ENCODE measurements around the gene MTSS2.

The MTSS2 gene

GRCh38 chr16:70657956-70658355, 27.9 kb downstream of the MTSS2 start:
- DNase-seq (ENCODE audit: low read depth), result no peak
- no peak overlapping the region for H3K4me3 ChIP-seq (ENCODE audit: low read depth, low read length)
- no peak for TF ChIP-seq MYC (IDR thresholded peaks at IDR 0.05; ENCODE audit: low read depth, low read length)
- TF ChIP-seq POLR2A (IDR thresholded peaks at IDR 0.05; ENCODE audit: extremely low read depth, insufficient read length), result no peak
- TF ChIP-seq, protein P1, sequence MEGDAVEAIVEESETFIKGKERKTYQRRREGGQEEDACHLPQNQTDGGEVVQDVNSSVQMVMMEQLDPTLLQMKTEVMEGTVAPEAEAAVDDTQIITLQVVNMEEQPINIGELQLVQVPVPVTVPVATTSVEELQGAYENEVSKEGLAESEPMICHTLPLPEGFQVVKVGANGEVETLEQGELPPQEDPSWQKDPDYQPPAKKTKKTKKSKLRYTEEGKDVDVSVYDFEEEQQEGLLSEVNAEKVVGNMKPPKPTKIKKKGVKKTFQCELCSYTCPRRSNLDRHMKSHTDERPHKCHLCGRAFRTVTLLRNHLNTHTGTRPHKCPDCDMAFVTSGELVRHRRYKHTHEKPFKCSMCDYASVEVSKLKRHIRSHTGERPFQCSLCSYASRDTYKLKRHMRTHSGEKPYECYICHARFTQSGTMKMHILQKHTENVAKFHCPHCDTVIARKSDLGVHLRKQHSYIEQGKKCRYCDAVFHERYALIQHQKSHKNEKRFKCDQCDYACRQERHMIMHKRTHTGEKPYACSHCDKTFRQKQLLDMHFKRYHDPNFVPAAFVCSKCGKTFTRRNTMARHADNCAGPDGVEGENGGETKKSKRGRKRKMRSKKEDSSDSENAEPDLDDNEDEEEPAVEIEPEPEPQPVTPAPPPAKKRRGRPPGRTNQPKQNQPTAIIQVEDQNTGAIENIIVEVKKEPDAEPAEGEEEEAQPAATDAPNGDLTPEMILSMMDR (IDR thresholded peaks at IDR 0.05; ENCODE audit: low read depth, low read length), result no peak
- TF ChIP-seq MAX (IDR thresholded peaks at IDR 0.05; ENCODE audit: low read depth, low read length), result no peak

- DNase-seq (ENCODE audit: low read depth), result no peak
- no peak overlapping the region for H3K4me3 ChIP-seq (ENCODE audit: low read depth, low read length)
- TF ChIP-seq MYC (IDR thresholded peaks at IDR 0.05; ENCODE audit: low read depth, low read length) (no peak), MAX (IDR thresholded peaks at IDR 0.05; ENCODE audit: low read depth, low read length) (no peak), POLR2A (IDR thresholded peaks at IDR 0.05; ENCODE audit: extremely low read depth, insufficient read length) (no peak)
- TF ChIP-seq, protein P1 (IDR thresholded peaks at IDR 0.05; ENCODE audit: low read depth, low read length), result no peak
Observed at GRCh38 chr16:70656712-70657263, 29.1 kb downstream of the MTSS2 start.

- TF ChIP-seq MYC (IDR thresholded peaks at IDR 0.05; ENCODE audit: low read depth, low read length) (no peak), POLR2A (IDR thresholded peaks at IDR 0.05; ENCODE audit: extremely low read depth, insufficient read length) (no peak), MAX (IDR thresholded peaks at IDR 0.05; ENCODE audit: low read depth, low read length) (no peak)
- TF ChIP-seq, protein P1 (IDR thresholded peaks at IDR 0.05; ENCODE audit: low read depth, low read length), result no peak
- no peak overlapping the region for H3K4me3 ChIP-seq (ENCODE audit: low read depth, low read length)
- no peak for DNase-seq (ENCODE audit: low read depth)
Observed at GRCh38 chr16:70656065-70656711, 29.7 kb downstream of the MTSS2 start.

DNA sequence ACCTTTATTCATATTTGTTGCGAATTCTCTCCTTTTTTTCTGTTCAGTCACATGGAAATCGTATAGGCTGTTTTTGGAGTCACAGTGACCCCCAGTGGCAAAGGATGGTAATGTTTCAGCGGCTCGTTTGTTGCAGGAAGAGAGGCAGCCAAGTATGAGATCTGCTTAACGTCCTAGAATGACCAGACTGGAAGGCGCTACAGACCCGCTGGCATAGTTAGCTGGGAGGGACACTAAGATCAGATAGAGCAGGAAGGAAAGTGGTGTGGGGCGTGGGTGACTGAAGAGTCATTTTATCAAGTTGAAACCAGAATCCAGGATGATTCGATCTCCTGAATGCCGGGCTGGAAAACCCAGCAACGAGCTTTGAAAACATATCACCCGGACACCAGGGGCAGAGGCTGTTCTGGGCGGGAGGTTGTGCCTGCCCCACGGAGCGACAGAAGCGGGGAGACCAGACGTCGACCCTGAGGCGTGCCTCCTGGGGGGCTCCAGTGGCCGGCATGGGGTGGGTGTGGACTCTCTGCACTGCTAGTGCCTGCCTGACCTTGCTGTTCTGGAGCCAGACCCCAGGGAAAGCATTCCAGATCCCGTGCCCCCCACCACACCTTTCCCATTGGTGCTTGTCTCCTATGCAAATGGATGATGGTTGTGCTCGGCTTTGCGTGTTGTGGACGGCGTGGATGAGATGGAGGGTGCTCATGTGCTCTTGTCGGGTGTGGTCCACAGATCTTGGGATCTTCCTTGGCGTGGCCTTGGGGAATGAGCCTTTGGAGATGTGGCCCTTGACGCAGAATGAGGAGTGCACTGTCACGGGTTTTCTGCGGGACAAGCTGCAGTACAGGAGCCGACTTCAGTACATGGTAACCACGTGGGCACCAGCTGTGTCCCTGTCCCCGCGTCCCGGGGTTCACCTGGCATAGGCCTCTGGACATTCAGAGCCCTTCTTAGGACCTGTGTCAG, 31.8 kb downstream of the MTSS2 start:
- TF ChIP-seq, protein P1 (IDR thresholded peaks at IDR 0.05; ENCODE audit: low read depth, low read length), result peak; percentile 92
- TF ChIP-seq MAX (IDR thresholded peaks at IDR 0.05; ENCODE audit: low read depth, low read length), result peak; percentile 90
- peak; percentile 90 for TF ChIP-seq MYC (IDR thresholded peaks at IDR 0.05; ENCODE audit: low read depth, low read length)
- no peak for TF ChIP-seq POLR2A (IDR thresholded peaks at IDR 0.05; ENCODE audit: extremely low read depth, insufficient read length)
- H3K4me3 ChIP-seq (ENCODE audit: low read depth, low read length), result no peak overlapping the region
- peak; percentile 86 for DNase-seq (ENCODE audit: low read depth)

DNA sequence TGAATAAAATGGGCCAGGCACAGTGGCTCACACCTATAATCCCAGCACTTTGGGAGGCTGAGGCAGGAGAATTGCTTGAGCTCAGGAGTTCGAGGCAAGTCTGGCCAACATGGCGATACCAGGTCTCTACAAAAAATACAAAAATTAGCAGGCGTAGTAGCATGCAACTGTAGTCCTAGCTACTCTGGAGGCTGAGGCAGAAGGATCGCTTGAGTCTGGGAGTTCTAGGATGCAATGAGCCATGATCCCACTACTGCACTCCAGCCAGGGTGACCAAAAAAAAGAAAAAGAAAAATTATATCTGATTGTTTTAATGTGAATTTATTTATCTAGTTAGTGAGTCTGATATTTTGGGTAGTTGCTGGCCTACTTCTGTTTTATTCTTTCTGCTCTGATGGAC, 32.4 kb downstream of the MTSS2 start:
- H3K4me3 ChIP-seq (ENCODE audit: low read depth, low read length), result no peak overlapping the region
- no peak for TF ChIP-seq MYC (IDR thresholded peaks at IDR 0.05; ENCODE audit: low read depth, low read length)
- no peak for DNase-seq (ENCODE audit: low read depth)

- TF ChIP-seq MYC (IDR thresholded peaks at IDR 0.05; ENCODE audit: low read depth, low read length) (no peak), MAX (IDR thresholded peaks at IDR 0.05; ENCODE audit: low read depth, low read length) (no peak), POLR2A (IDR thresholded peaks at IDR 0.05; ENCODE audit: extremely low read depth, insufficient read length) (no peak)
- TF ChIP-seq, protein P1 (IDR thresholded peaks at IDR 0.05; ENCODE audit: low read depth, low read length), result no peak
- H3K4me3 ChIP-seq (ENCODE audit: low read depth, low read length), result no peak overlapping the region
- DNase-seq (ENCODE audit: low read depth), result no peak
Observed at GRCh38 chr16:70652322-70652721, 33.5 kb downstream of the MTSS2 start.
